ENCODE measurements around the gene EHMT2.
A peak's percentile ranks its signal among the peaks of the same experiment; 100 is the strongest.
"Not testable (repeated sequence)": the region's sequence is repeated elsewhere in the genome, so short reads cannot be mapped to it uniquely, and the experiment has no call there.

The EHMT2 gene

DNA sequence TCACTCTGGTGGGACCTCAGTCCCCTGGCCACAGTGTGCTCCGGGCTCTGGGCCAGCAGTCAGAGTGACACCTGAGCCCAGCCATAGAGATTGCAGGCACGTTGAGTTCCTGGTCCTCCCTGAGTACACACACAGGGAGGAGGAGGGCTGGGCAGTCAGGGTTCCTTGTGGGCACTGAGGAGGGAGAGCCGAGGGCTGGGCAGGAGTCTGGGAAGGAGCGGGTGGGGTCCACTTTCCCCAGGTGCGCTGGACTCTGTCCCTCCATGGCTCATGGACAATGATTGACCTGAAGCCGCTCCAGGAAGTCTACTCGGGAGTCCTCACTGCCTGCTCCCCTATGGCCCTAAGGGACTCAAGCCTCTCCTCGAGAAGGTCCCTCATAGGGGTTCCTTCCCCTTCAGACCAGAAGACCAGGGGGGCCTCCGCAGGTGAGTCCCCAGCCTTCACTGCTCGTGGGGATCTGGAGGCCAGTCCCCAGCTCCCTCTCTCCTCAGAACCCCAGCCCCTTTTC, 19.8 kb downstream of the EHMT2 start:
- TF ChIP-seq POLR2A (IDR thresholded peaks at IDR 0.05; ENCODE audit: low read length) (no peak), GATA1 (IDR thresholded peaks at IDR 0.05; ENCODE audit: low read depth, low read length) (no peak)
- DNase-seq = no peak

DNA sequence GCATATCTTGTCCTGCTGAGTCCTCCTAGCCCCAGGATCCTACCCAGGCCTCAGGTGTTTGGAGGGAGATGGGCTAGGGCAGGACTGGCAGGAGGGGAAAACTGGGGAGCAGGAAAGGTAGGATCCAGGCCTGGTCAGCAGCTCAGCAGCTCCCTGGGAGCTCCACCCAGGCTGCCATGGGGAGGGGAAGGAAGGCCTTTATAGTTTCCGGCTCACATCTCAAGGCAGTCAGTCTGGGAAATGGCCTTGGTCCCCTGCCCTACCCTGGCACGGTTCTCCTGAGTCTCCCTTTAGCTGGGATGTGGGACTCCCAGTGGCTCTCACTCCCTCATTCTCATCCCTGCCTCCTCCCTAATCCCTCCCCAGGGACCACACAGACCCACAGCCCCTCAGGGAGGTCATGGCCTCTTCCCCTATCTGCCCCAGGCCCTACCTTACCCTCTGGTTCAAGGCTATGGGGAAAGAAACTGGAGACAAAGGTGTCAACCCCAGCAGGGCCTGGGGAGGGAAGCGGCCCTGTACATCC, 20.3 kb downstream of the EHMT2 start:
- no peak for DNase-seq
- TF ChIP-seq POLR2A (IDR thresholded peaks at IDR 0.05; ENCODE audit: low read length) (no peak), GATA1 (IDR thresholded peaks at IDR 0.05; ENCODE audit: low read depth, low read length) (no peak)

DNA sequence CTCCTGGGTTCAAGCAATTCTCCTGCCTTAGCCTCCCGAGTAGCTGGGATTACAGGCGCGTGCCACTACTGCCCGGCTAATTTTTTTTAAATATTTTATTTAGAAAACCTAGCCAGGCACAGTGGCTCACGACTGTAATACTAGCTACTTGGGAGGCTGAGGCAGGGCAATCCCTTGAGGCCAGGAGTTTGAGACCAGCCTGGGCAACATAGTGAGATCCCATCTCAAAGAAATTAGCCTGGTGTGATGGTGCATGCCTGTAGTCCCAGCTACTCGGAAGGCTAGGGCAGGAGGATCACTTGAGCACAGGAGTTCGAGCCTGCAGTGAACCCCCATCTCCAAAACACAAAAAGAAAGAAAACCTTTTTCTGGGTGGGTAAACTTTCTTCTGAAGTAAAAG, 21.1 kb downstream of the EHMT2 start:
- DNase-seq = no peak

DNA sequence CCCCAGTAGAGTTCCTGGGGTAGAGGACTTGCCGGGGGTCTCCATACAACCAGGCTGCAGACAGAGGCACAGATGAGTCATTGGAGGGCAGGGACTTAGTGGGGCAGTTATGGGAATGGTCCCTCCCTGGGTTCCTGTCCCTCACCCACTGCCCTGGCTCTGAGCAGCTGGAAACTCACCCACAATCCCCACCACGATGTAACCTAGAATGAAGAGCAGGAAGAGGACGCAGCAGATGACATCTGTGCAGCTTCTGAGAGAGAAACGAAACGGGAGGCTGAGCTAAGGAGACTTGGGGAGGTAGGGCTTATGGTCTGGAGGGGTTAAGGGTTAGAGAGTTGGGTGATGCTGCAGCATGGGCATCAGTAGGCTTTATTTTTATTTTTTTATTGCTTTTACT, 21.6 kb downstream of the EHMT2 start:
- TF ChIP-seq POLR2A (IDR thresholded peaks at IDR 0.05; ENCODE audit: low read length) = no peak
- no peak for TF ChIP-seq GATA1 (IDR thresholded peaks at IDR 0.05; ENCODE audit: low read depth, low read length)
- DNase-seq = no peak

More for the DNA sequence above, 21.1 kb downstream of the EHMT2 start:
- TF ChIP-seq GATA1 (IDR thresholded peaks at IDR 0.05; ENCODE audit: low read depth, low read length) = no peak
- no peak for TF ChIP-seq POLR2A (IDR thresholded peaks at IDR 0.05; ENCODE audit: low read length)

DNA sequence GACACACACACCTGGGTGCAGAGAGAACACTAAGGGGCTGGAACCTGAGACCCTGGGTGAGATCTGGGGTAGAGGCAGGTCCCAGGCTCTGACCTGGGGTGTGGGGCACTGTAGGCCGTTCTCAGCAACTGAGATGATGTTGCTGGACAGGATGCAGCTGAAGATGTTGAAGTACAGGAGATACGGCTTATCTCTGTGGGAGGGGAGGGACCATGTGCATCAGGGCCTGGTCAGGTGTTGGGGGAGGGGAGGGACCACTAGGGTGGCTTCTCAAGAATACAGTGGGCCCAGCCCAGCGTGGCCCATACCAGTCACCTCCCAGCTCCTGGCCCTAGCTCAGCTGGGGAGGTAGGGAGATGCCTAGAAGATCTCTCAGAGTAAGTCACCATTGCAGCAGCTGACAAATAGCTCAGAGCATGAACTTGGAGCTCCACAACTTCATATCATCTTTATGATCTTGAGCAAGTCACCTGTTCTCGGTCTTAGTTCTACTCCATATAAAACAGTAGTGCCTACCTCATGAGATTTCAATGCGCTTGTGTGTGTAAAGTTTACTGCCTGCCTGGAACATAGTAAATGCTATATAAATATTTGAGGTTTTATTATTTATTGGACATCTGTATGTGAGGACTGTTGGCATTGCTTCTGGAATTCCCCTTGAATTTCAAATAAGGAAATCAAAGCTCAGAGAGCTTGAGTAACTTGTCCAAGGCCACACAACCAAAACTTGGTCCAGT, 22.5 kb downstream of the EHMT2 start:
- DNase-seq = peak in 1 of 2 experiments; percentile 24
- TF ChIP-seq GATA1 (IDR thresholded peaks at IDR 0.05; ENCODE audit: low read depth, low read length) (no peak), POLR2A (IDR thresholded peaks at IDR 0.05; ENCODE audit: low read length) (no peak)

DNA sequence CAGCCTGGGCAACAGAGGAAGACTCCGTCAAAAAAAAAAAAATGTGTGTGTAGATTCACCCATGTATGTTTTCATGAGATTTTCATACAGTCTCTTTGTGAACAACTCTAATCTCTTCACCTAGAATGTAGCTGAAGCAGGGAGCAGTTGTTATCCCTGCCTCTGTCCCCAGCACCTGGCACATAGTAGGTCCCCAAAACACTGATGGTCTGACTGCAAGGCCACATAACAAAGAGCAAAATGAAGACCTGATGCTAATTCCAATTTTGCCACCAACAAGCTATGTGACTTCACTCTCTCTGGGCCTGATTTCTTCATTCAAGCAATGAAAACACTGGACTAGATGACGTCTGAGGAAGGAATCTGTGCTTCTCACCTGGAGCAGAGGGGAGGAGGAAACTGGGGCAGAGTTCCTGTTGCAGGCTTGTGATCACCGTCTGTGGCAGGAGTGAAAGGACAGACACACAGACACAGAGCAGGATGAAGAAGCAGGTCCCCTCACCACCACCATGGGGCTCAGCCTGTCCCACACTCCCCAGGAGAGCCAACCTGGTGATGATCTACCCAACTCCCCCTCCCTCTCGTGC, 23.3 kb downstream of the EHMT2 start:
- DNase-seq = no peak
- TF ChIP-seq GATA1 (IDR thresholded peaks at IDR 0.05; ENCODE audit: low read depth, low read length) = no peak
- TF ChIP-seq POLR2A (IDR thresholded peaks at IDR 0.05; ENCODE audit: low read length) = no peak

DNA sequence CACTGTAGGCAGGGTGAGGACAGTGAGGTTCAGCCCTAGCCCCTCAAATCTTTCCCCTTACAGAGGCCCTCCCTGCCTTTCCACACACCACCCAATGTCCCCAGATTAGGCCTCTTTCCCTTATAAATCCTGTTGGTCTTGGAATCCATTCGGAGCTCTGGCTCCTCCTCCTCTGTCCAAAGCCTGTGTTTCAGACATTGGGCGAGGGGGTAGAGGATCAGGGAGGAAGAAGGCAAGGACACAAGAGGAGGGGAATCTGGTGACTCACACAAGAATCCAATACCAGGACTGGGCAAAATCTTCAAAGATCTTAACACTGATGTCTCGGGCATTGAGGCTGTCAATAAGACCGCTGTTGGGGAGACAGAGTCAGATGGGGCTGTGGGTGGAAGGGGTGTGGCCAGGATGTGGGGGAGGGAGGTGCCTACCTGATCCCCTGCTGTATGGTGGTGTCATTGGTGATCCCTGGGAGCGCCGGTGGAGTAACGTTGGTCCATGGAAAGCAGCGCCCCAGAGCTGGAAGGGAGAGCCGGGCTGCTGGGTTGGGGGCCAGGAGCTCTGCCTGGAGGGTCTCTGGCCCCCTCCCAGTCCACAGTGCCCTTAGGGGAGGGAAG, 26.3 kb downstream of the EHMT2 start:
- TF ChIP-seq GATA1 (IDR thresholded peaks at IDR 0.05; ENCODE audit: low read depth, low read length) (no peak), POLR2A (IDR thresholded peaks at IDR 0.05; ENCODE audit: low read length) (no peak)

DNA sequence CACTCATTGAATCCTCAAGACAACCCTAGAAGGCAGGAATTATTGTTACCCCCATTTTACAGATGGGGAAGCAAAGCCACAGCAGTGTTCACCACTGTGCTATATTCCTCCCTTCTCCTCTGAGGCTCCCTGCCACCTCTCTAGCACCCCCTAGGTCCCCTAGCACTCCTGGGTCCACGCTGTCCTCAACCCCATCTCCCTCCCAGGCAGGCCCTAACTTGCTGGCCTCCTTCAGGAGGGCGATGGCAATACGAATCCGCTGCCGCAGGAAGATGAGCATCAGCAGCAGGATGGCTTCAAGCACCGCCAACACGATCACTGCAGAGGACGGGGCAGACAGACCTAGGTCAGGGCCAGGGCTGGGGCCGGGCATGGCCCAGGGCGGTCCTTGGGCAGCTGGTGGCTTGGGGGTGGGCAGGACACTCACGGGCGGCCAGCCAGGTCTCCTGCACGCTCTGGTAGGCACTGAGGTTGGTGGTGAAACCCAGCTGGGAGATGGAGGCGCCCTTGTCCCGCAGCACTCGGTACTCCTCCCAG, 27.0 kb downstream of the EHMT2 start:
- no peak for DNase-seq
- TF ChIP-seq POLR2A (IDR thresholded peaks at IDR 0.05; ENCODE audit: low read length) (no peak), GATA1 (IDR thresholded peaks at IDR 0.05; ENCODE audit: low read depth, low read length) (no peak)

More for the DNA sequence above, 26.3 kb downstream of the EHMT2 start:
- no peak for DNase-seq

DNA sequence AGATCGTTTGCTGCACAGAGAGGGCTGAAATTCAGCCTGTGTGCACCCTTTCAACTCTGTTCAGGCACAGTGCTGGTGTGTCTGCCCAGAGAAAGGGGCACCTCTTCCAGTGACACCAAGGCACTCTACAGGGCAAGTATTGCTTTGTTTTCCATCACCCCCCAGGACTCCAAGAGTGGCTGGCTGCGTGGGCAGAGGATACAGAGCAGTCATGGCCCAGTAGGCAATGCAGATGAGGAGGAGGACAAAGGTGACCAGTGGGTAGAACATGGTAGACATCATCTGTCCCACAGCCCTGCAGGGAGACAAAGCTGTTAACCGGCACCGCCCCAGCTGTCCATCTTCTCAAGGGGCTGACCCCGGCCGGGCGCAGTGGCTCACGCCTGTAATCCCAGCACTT, 28.2 kb downstream of the EHMT2 start:
- TF ChIP-seq POLR2A (IDR thresholded peaks at IDR 0.05; ENCODE audit: low read length) (no peak), GATA1 (IDR thresholded peaks at IDR 0.05; ENCODE audit: low read depth, low read length) (no peak)

DNA sequence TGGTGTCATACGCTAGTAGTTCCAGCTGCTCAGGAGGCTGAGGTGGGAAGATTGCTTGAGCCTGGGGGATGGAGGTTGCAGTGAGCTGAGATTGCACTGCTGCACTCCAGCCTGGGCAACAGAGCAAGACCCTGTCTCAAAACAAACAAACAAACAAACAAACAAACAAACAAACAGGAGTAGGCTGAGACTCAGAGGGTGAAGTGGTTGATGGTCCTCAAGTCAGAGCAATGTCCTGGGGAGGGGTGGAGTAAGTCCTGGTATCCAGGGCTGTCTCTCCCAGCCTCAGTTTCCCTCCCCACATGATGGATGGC, 28.9 kb downstream of the EHMT2 start:
- not testable (repeated sequence) for DNase-seq

More for the DNA sequence above, 28.2 kb downstream of the EHMT2 start:
- no peak for DNase-seq

DNA sequence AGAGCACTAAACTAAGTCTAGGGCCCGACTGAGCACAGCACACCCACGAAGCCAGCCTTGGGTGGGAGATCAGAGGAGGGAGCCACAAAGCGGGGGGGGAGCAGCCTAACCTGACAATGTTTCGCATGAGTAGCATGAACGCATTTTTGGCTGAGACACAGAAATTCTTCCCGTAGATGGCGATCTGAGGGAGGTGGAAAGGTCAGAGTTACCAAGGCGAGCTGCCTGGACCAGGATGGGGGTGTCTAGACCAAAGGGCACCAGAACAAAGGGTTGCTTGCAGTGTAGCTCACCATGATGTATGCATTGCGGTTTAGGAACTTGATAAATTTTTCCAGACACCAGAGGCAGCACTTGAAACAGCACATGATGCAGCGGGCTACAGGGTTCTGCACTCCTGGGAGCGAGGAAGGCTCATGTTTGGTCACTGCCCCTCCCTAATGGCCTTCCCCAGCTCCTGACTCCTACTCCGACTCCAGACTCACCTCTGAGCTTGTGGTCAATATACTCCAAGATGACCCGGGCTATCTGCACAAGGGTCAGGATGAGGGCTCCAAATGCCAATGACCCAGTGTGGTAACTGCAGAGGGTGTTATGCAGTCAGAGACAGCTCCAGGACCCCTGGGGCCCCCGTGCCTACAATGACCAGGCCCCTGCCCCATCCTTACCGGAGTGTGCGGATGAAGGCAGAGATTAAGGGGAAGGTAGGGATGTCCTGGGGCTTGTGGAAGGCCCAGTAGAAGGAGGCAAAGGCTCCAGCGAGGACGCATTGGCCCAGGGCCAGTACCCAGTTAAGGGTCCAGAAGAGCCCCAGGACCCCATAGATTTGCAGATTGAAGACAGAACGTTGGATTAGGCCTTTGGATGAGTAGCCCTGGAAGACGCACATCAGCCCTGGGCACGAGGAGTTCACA, 32.0 kb downstream of the EHMT2 start:
- DNase-seq = no peak
- TF ChIP-seq GATA1 (IDR thresholded peaks at IDR 0.05; ENCODE audit: low read depth, low read length) (no peak), POLR2A (IDR thresholded peaks at IDR 0.05; ENCODE audit: low read length) (no peak)

DNA sequence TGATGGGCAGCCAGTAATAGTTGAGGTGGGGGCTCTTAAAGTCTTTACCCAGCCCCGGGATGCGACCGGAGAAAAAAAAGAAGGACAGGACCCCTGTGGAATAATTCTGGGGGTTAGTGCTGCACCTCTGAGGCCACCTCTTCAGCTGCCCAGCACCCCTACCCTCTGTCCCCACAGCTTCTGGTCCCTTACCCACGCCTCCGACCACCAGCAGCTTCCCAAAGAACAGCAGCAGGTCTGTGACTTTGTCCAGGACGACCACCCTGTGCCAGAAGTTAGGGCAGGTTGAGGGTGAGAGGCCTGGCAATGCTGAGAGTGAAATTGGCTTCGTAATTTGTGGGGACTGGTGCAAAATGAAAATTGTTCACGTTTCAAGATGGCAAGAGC, 32.7 kb downstream of the EHMT2 start:
- TF ChIP-seq GATA1 (IDR thresholded peaks at IDR 0.05; ENCODE audit: low read depth, low read length) (no peak), POLR2A (IDR thresholded peaks at IDR 0.05; ENCODE audit: low read length) (no peak)
- DNase-seq = no peak

DNA sequence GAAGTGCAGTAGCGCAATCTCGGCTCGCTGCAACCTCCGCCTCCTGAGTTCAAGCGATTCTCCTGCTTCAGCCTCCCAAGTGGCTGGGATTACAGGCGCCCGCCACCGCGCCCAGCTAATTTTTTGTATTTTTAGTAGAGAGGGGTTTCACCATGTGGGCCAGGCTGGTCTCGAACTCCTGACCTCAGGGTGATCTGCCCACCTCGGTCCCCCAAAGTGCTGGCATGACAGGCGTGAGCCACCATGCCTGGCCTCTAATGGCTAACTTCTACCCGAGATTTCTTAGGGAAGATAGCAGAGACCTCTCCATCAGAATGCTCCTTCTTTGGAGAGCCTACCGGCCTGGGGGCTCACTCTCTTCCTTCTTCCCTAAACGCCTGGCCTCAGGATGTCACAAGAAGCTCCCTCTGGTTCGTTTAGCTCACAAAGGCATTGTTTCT, 33.4 kb downstream of the EHMT2 start:
- not testable (repeated sequence) for DNase-seq
